CD4-positive, alpha-beta T cell treated with Interleukin-17A for 4 hours (primary cell): ENCODE data around the gene ATXN1.

ENCODE experiments used
- DNase-seq: peaks from one replicate; pipeline ENCODE4 v3.0.0-alpha.2; 2020; ENCODE audit warnings: mixed read lengths

The ATXN1 gene

DNA sequence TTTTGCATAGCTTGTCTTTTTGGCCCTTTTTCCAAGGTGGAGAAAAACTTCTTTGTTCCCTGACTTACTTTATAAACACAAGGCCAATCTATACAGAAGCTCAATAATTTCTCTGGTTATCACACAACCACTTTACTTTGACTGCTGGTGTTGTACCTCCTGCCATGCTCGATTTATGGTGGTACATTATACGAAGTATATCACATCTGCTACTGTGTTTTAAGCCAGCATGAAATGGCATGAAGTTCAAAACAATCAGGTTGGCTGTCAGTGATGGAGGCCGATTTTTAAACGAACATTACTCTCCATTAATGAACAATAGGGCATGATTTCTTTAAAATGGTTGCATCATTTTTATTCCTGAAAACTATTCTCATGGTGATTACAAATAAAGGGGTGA is 21.0 kb upstream of the ATXN1 start:
- no peak for DNase-seq

DNA sequence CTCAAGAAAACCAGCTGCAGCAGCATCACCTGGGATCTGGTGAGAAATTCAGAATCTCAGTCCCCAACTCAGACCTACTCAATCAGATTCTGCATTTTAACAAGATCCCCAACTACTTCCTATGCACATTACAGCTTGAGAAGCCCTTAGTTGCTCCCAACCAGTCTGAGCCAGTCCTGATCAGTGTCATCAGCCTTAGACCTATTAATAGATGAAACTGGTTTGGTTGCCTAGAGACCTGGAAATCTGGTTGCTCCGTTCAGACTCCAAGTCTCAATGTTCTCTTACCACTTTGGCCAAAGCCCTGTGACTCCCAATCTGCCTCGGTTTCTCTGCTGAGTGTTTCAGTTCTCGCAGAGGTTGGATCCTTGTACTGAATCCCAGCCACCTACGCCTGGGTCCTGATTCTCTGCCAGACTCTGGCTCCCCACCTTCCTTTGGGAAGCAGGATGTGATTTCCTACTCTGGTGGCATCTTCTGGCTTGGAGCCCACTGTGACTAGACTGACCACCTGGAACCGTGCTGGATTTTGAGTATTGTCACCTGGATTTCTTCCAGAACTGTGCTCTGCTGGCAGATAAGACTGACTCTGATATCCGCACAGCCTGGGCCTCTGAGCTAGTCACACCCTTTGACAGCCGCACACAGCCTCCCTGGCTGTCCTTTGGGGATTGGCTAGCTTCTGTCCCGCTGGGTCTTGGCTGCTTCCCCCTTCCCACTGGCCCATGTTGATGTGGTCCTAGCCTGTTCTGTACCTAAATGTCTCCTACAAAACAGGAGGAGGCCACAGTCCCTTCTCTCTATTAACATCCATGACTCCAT is 20.3 kb upstream of the ATXN1 start:
- DNase-seq, result no peak

DNA sequence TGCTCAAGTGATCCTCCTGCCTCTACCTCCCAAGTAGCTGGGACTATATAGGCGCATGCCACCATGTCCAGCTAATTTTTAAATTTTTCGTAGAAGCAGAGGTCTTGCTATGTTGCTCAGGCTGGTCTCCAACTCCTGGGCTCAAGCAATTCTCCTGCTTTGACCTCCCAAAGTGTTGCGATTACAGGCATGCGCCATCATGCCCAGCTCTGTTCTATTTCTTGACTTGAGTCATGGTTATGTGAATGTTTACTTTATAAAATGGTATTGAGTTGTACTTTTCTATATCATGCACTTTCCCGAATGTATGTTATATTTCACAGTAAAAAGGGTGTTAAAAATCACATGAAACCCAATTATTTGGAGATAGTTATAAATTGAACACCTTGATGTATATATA is 17.3 kb upstream of the ATXN1 start:
- no peak for DNase-seq

DNA sequence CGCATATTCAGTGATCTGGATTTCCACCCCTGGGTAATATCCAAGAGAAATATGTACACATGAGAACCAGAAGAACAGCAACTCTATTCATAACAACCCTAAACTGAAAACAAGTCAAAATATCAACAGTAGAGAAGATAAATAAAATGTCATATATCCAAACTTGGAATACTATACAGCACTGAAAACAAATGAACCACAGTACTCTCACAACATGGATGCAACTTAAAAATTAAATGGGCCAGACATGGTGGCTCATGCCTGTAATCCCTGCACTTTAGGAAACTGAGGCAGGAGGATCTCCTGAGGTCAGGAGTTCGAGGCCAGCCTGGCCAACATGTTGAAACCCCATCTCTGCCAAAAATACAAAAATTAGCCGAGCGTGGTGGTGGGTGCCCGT is 16.5 kb upstream of the ATXN1 start:
- no peak for DNase-seq

DNA sequence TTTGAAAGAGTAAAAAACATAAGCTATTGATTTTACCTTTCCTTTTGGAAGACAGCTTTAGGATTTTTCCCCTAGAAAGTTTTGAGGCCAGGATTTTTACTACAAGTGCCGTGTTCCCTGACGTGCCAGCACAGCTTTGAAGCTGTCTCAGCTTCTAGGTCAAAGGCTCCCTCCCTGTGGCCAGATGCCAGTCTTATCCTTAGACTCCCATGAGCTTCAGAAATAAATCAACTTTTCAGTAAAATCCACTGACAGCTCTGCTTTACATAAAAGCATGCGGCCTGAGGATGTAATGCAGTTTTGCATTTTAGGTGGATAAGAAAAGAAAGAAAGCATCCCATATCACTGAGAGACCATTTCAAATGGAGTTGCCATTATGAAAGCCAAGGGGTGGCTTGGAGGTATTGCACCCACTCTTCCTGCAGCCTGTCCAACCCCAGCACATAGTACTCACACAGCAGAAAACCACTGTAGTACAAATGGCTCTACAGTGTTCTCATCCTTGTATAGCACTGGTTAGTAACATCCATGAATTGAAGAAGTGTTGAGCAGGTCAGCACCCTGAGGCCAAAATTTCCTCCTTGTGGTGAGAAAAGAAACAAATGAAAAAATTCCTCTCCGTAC is 15.2 kb upstream of the ATXN1 start:
- no peak for DNase-seq

DNA sequence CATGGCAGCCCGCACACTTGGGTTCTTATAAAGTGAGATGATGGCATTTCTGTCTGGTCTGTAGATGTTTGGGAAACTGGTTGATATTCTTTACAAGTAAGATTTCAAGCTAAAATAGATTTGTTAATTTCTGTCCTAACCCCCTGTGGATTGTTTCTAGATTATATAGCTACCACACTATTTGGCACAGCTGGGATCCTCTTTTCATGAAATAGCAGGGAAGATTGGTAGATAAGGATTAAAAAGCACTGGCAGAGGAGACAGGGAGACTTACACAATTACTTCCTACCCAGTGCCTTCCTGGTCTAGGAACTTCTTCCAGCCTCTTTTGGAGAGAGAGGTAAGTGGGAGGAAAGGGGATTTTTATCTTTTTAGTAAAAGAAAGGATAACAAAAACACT is 13.2 kb upstream of the ATXN1 start:
- DNase-seq, result no peak

DNA sequence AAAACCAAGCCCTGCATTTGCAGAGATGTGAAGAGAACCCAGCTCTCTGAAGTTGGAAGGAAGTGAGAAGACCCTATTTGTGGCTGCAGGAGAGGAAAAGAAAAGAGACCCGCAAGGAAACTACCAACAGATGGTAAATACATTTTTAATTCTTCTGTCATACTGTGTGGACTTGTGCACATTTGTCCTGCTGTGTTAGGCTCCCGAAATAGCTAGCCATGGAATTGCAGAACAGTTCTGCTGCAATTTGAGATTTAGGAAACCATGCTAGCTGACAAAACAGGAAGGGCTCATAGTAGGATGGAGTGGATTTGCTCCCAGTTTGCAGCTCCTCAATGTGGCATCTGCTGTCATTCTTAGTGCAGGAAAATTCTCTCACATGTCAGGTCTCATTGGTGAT is 12.1 kb upstream of the ATXN1 start:
- no peak for DNase-seq

DNA sequence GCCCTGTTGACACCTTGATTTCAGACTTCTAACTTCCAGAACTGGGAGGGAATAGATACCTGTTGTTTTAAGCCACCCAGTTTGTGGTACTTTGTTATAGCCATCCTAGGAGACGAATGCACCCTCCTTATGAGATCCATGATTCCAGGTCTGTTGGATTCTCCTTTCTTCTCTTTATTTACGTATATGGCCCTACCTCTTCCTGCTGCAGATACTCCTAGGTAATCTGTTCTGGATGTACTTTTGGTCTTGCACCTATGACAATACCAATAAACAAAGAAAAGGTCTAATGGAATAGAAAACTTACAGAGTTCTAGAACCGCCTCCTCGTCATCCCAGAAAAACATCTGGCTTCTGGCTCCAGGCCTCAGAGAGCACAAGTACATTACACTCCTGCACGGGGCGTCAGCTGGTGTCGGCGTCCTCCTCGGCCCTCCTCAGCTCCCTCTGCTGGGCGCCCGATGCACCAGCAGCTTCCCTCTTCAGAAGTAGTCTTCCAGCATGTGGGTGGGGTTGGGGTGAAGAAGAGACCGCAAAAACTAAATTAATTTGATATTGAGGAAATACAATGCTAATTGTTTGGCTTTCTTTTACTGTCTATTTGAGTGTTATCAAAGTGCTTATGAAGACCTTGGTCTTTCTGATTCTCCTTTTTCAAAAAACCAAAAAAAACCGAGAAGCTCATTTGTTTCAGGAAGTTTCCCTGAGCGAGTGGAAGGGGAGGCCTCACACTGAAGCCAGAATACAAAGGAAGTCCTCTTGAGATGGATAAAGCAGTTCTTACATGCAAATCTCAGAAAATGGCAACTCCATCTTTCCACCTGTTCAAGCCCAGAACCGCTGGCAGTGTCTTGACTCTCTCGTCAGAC is 9.7 kb upstream of the ATXN1 start:
- DNase-seq, result peak; percentile 85

DNA sequence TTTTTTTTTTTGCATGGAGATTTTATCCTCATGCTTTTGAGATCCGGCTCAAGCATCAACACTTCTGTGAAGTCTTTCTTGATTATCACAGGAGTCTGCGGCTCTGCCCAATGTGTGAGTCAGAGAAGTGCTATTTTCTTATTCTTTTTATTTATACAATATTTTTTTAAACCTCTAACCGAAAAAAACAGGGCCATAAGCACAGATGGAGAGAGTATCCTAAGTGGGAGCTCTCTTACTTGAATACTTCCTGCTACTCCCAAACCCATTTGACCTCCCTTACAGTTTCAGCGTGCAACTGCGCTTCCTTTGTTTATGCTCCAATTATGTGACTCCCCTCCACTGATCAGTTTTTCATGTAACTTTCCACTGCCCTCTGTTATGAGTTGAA is 8.7 kb upstream of the ATXN1 start:
- DNase-seq, result no peak

DNA sequence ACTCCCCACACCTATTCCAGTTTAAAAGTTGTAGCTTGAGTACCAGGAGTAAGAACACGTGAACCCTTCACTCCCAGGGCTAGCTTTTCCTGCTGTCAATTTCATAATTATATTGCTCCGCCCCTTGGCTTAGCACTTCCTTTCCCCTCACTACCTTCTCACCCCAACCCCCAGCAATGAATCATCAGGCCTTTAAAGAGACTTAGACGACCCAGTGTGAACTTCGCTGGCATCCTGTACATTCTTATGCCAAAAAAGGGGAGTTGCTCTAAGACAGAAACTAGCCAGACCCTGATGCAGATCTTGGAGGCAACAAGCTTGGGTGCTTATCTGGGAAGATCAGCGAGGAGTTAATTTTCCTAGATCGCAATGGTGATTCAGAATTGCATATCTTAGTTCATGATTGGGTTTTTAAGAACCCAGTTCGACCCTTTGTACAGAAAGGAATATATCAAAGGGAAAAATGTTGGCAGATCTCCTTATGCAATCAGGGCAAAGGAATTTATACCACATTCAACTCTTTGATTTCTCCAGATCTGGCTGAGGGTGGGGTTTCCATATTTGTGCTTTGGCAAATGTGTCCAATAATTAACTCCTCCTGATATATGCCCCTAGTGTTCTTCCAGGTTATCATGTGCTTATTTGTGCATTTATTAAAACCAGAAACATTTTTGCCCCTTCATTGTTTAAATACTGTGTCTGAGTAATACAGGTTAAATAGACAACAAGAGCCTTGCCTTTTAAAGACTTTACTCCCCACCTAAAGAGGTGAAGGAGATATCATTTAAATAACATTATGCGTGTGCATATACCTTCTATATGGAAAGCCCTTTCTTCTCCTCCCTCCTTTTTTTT is 8.1 kb upstream of the ATXN1 start:
- peak; percentile 79 for DNase-seq

DNA sequence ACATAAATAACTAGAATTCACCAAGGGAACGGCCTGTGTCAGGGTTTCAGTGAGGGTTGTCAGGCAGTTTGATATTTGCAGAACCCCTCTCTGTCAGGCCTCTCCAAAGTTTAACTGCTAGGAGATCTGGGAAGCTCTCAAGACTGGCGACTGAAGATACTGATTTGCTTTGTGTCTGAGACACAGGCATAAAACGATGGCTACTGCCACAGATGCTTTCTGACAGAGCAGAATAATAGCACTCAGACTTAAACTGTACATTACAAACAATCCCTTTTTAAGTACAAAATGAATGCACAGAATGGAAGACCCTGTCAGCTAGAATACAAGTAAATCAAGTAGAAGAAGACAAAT is 7.2 kb upstream of the ATXN1 start:
- no peak for DNase-seq

DNA sequence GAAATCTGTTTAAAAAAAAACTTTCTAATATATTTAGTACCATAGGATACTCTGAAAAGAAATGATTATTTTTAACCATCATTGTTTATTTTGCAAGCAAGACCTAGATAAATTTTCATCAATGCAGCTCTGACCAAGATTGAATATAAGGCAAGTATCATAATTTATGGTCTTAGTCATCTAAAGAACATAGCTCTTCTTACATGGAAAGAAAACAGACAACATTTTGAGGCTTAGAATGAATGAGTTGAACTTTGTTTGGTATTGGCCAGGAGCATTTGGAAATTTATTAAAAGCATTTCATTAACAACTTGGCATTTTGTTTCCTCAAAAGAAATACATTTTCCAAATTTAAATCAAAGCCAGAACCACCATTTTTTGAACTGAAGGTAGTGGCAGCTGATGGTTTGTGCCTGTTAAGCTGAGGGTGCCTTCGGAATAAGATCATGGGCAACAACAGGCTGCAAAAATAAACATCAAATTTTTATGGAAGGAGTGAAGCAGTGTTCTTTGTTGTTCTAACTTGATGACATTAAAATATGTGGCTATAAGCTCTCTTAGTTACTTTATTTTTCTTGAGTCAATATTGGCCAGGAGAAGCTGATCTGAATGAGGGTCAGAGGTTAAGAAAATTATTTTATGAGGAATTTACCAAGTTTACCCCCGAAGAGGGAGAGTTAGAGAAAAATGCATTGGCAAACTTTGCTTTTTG is 6.7 kb upstream of the ATXN1 start:
- DNase-seq, result no peak

DNA sequence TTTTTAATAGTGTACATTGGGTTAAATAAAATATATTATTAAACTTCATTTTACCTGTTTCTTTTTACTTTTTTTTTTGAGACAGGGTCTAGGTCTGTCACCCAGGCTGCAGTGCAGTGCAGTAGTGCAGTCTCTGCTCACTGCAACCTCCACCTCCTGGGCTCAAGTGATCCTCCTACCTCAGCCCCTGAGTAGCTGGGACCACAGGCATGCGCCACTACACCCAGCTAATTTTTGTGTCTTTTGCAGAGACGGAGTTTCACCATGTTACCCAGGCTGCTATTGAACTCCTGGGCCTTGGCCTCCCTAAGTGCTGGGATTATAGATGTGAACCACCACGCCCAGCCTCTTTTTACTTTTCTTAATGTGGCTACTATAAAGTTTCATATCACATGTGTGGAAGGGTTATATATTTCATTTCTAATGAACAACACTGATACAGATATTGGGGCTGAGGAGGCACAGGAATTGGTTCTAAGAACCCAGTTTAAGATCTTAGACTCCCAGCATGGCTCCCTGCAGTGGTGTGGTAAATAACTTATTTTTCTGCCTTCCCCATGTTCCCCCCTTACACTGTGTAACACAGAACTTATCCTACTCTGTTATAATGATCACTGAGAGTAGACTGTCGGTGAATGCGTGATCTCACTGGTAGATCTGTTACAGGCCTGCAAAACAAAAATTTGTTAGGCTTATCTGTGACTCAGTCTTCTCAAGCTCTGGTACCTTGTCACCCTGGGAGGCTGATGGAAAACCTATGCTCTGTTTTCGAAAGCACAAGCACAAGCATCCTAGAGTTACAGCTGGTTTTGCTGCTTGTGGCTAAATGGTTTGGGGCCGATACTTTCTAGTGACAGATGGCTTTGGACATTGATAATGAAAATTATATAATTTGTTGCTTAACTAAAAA is 5.8 kb upstream of the ATXN1 start:
- no peak for DNase-seq

DNA sequence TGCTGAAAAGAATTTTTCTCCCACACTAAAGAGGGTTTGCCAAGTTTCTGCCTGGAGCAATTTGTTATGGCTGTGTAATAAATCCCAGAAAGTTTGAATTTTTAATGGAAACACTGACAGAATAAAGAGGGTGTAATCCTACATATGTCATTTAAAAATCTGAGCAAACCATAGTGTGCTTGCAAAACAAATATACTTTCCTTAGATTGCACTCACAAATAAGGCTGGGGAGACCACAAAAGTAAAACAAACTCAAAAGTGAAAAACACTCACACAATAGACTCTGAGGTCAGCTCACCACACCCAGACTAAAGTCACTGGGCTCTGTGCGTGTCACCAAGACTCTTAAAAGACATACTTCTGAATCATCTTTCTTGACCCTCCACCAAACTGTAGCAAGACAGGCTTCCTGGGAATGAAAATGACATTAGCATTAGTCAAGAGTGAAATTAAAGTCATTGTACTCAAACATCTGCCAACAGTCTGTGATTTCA is 4.8 kb upstream of the ATXN1 start:
- peak; percentile 44 for DNase-seq

DNA sequence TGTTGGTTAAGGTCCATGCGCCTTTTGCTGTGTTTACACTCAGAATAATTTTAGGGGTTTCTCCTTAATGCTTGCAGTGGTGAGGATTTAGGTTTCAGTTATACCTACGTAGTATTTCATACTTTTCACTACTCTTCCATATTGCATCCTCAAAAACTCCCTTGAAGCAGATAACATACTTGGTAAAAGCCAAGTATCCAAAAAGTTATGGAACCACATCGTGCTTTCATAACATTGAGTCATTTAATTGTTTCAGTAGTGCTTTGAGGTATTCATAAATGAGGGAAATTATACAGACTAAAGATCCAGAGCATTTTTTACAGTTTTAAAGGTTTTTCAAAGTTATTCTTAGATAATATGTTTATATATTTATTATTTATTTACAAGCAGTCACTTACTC is 4.0 kb upstream of the ATXN1 start:
- DNase-seq, result no peak

DNA sequence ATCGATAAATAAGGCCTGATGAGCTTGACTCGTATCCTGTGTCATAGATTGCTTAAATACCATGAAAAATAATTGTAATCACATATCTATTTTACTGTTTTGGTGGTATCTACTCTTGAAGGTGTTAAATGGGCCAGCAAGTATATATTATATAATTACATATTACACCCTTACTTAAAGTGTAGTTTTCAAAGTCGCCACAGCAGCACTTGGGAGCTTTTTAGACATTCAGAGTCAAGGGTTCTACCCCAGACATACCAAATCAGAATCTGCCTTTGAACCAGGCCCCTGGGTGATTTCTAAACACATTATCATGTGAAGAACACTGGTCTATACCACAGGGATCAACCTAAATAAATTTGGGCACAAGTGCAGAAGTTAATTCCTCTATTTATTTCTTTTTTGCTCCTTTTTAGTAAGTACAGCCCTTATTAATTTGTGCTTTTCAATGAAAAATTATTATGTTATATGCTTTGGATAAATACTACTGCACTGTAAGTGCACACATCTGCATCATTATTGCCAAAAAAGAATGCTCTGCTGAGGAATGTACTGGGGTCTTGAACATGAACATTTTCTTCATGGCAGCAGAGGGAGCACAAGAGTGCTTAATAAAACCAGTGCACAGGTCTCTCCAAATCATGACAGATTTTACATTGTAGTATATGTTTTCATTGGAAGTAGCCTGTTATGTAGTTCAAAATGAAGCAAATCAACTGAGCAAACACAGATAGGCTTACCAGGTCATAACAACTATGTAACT is 3.1 kb upstream of the ATXN1 start:
- DNase-seq, result no peak

DNA sequence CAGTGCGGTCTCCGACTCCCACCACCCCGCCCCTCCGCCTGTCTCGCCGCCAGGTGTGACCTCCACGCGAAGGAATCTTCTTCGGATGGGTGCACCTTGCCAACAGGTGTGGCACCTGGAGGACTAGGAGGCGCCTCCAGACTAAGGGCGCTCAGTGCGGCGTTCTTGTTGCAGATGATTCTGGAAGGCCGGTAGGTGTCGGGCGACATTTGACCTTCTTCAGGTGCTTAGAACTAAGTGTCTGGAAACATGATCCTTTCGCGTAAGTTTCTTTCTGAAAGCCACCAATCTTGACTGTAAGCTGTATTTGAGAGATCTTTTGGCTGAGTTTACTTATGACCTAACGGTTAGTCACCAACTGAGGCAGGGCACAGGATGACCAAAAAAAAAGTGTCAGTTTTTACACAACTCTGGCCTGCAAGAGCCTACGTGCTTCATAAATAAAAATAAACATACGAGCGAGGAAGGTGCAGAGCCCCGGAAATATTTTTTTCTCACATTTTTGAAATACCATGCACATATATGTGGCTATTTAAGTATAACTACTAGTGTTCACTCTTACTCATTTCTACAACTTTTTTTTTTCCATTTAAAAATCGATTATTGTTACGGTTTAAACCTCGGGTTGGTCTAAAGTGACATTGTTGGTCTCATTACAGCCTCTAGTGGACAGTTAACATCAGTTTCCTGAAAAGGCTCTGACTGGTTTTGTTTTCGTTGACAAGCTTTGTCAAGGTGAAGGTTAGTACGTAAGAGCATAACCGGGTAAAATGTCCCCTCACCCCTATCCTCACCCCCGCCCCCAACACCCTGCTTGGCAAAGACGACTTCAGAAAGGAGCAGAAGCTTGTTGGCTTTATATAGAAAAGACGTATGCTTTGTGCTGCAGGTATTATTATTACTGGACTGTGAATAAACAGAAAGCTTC is 1.6 kb upstream of the ATXN1 start:
- peak; percentile 56 for DNase-seq

DNA sequence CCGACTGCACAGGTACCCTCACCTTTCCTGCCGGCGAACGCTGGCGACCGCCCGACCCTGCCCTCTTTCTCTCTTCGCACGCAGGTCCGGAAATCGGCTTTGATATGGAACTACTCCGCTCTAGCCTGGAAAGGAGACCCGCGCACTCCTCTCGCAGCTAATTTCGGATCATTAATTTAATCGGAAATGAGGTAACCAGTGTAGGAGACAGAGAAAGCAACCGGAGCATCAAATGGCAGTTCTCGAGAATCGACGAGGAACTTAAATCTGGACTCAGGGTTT is 949 bp upstream of the ATXN1 start:
- no peak for DNase-seq
